Prostate gland (tissue), 2 donors: ENCODE results near the gene IKZF2. TPM values are rescaled to one million over a fixed set of nuclear protein-coding genes. Genes with fewer than 3 reads are reported as not detected.

ENCODE experiments used
- DNase-seq: peaks from one replicate; pipeline ENCODE4 v3.0.0-alpha.2; 2019; ENCODE audit warnings: low spot score
- H3K27ac ChIP-seq, 2 donors: fragments of 200-600 bp; sonication (generic); 2 replicates each; pipeline ENCODE4 v1.5.1; 2017 to 2019
- H3K27me3 ChIP-seq: fragments of 200-600 bp; sonication (generic); replicated peaks from 2 replicates; pipeline ENCODE4 v1.5.1; 2019; ENCODE audit not compliant: insufficient read depth
- H3K36me3 ChIP-seq, 2 donors: fragments of 200-600 bp; sonication (generic); 1 replicate in 1 of 2; 2 replicates in 1 of 2; pipeline versions ENCODE4 v1.5.1 to v1.8.1; 2017 to 2019
- H3K4me1 ChIP-seq: fragments of 200-600 bp; sonication (generic); replicated peaks from 2 replicates; pipeline ENCODE4 v1.5.1; 2019
- H3K4me3 ChIP-seq, 2 donors: fragments of 200-600 bp; sonication (generic); 2 replicates each; pipeline ENCODE4 v1.5.1; 2017 to 2019
- H3K9me3 ChIP-seq: fragments of 200-600 bp; sonication (generic); 2 replicates; pipeline ENCODE4 v1.5.1; 2017
- POLR2A ChIP-seq: fragments of 450-650 bp; IDR thresholded peaks from one replicate; pipeline ENCODE4 v1.6.1; 2016; ENCODE audit warnings: antibody characterized with exemption, mild to moderate bottlenecking
- POLR2AphosphoS5 ChIP-seq: sonication (generic); formaldehyde crosslinking; IDR thresholded peaks from one replicate; pipeline ENCODE4 v1.6.1; 2017; ENCODE audit warnings: antibody characterized with exemption
- WGBS: methylation state at CpG from one replicate; pipeline ENCODE4 v1.1.5; 2018; 5-methylcytosine and 5-hydroxymethylcytosine counted together
- intact Hi-C: fragments of 100-400 bp; cut with DNase I; formaldehyde crosslinking; loops from one replicate; pipeline ENCODE4 v1.14.2; 2022
- total RNA-seq, 2 donors: library from RNA; depleted of rRNA; stranded (reverse); fragments of >200 nt; gene quantifications; one replicate each; pipeline ENCODE4 v1.1.0, GENCODE V29; 2016
- TF ChIP-seq, protein P1 (sequence below), 4 experiments: fragments of 200-600 bp in 2 of 4; fragments of 450-650 bp in 2 of 4; sonication (generic) in 2 of 4; IDR thresholded peaks; 1 replicate in 3 of 4; 2 replicates in 1 of 4; pipeline ENCODE4 v1.5.1; 2016 to 2019; ENCODE audit warnings: antibody characterized with exemption in 4 of 4, mild to moderate bottlenecking in 2 of 4, moderate library complexity in 2 of 4

IKZF2 gene
- total RNA-seq, 2 donors from 2014 or later = 24.4 to 27.8 TPM

DNA sequence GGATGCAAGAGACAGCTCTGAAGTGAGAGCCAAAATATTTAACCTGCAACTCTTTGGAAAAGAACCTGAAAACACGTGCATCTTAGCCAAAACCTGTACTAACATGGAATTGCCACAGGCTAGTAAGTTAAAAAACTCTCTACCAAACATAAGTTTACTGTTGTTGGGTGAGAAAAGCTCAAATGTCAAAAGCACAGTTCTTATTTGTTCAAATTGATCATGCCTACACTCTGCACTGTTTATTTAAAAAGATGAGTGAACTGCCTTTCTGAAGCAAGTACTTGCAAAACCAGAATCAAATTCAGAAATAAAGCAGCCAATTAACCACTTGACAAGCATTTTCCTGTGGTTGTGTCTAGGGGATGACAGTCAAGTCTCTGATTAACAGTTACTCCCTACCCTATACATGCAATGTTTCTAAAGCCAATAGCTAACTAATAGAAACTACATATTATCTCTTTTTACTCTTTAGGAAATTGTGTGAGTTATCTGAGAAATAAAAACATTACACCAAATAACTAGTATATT, 5.6 kb downstream of the IKZF2 start:
- WGBS = 13% methylated on average over 1 of the region's 1 CpG
- H3K27me3 ChIP-seq = no peaks in the 10 kb centered on the region
- no peaks in the 10 kb centered on the region for H3K9me3 ChIP-seq
- no peak overlapping the region for H3K27ac ChIP-seq
- intact Hi-C loops = no loop called here
- no peaks in the 10 kb centered on the region for H3K36me3 ChIP-seq
- no peak for DNase-seq
- no peak for TF ChIP-seq POLR2AphosphoS5
- no peak for TF ChIP-seq POLR2A
- TF ChIP-seq, protein P1, sequence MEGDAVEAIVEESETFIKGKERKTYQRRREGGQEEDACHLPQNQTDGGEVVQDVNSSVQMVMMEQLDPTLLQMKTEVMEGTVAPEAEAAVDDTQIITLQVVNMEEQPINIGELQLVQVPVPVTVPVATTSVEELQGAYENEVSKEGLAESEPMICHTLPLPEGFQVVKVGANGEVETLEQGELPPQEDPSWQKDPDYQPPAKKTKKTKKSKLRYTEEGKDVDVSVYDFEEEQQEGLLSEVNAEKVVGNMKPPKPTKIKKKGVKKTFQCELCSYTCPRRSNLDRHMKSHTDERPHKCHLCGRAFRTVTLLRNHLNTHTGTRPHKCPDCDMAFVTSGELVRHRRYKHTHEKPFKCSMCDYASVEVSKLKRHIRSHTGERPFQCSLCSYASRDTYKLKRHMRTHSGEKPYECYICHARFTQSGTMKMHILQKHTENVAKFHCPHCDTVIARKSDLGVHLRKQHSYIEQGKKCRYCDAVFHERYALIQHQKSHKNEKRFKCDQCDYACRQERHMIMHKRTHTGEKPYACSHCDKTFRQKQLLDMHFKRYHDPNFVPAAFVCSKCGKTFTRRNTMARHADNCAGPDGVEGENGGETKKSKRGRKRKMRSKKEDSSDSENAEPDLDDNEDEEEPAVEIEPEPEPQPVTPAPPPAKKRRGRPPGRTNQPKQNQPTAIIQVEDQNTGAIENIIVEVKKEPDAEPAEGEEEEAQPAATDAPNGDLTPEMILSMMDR (IDR thresholded peaks at IDR 0.05) = no peak
- peaks cover 4% of the 10 kb centered on the region for H3K4me1 ChIP-seq
- no peak overlapping the region for H3K4me3 ChIP-seq

DNA sequence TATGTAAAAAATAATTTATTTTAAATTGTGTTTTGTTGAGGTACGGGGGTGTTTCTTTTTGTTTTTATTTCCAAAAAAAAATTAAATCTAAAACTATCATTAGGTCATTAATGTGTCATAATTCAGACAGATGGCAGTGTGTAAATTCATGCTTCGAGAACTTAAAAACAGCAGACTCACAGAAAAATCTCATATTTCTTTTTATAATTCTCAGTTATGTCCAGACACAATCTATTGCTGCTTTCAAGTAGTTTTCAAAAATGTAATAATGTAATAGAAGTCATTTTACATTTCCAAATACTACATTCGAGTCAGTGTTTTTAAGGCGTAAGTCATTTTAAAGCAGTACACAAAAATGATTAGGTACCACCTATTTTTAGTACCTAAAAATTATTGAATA, 14.3 kb downstream of the IKZF2 start:
- TF ChIP-seq POLR2AphosphoS5 (no peak), POLR2A (no peak)
- TF ChIP-seq, protein P1 (IDR thresholded peaks at IDR 0.05) = no peak
- Histone ChIP-seq H3K4me3 (no peak overlapping the region), H3K9me3 (no peaks in the 10 kb centered on the region), H3K27ac (no peak overlapping the region), H3K4me1 (no peaks in the 10 kb centered on the region), H3K27me3 (no peaks in the 10 kb centered on the region), H3K36me3 (no peaks in the 10 kb centered on the region)
- WGBS = 91% methylated on average over 4 of the region's 4 CpGs
- intact Hi-C loops = no loop called here
- no peak for DNase-seq

DNA sequence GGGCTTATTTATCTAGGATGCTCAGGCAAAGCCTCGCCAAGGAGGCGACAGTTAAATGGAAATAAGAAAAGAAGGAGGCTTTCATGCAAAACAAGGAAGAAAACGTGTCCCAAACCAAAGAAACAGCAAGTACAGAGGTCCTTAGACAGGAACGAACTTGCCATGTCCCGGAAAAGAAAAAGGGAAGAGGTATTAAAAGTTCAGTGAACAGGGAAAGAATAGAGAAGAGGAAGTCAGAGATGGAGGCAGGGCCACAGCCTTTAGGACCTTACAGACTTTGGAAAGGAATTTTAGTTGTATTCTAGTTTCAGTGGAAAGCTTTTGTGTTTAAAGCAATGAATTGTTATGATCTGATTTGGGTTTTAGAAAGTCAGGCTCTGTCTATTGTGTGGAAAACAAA, 22.1 kb downstream of the IKZF2 start:
- TF ChIP-seq, protein P1 (IDR thresholded peaks at IDR 0.05) = no peak
- TF ChIP-seq POLR2AphosphoS5 = no peak
- no peak for TF ChIP-seq POLR2A
- DNase-seq = no peak

DNA sequence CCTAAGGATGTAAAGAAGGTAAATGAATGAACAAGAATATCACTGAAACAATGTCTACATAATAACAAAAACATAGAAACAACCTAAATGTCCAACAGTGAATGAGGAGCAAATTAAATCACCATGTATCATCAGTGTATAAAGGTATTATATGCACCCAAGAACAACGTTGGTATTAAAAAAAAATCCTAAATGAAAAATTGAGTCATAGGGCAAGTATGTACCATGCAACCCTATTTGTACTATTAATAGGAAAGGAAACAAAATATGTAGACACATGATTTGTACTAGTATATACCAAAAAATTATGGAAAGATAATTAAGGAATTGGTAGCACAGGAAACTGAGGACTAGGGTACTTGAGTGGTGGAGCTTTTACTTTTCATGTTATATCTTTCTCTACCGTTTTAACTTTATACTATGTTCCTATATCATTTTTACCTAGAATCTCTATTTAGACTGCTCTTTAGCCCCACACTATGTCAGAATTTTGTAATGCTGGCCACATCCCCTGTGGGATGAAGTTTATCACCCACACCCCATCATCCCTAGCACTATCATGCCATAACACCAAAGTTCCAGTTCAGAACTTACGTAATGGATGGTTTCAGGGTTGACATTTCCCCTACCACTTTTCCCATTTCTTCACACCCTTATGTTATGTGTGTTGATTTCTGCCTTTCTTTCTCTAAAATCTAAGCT, 25.6 kb downstream of the IKZF2 start:
- no peaks in the 10 kb centered on the region for H3K9me3 ChIP-seq
- no peaks in the 10 kb centered on the region for H3K27me3 ChIP-seq
- WGBS = 83% methylated on average over 3 of the region's 3 CpGs
- intact Hi-C loops = no loop called here
- no peak overlapping the region for H3K4me3 ChIP-seq
- H3K27ac ChIP-seq = no peak overlapping the region
- no peaks in the 10 kb centered on the region for H3K36me3 ChIP-seq
- no peaks in the 10 kb centered on the region for H3K4me1 ChIP-seq
- DNase-seq = no peak
- no peak for TF ChIP-seq POLR2AphosphoS5
- TF ChIP-seq, protein P1 (IDR thresholded peaks at IDR 0.05) = no peak
- no peak for TF ChIP-seq POLR2A

More for the DNA sequence above, 22.1 kb downstream of the IKZF2 start:
- no peaks in the 10 kb centered on the region for H3K9me3 ChIP-seq
- 46% methylated on average over 5 of the region's 5 CpGs for WGBS
- no peak overlapping the region for H3K4me3 ChIP-seq
- intact Hi-C loops = no loop called here
- peak overlapping the region in 1 of 2 donors; percentile 4 for H3K27ac ChIP-seq
- no peaks in the 10 kb centered on the region for H3K27me3 ChIP-seq
- no peaks in the 10 kb centered on the region for H3K36me3 ChIP-seq
- no peaks in the 10 kb centered on the region for H3K4me1 ChIP-seq

DNA sequence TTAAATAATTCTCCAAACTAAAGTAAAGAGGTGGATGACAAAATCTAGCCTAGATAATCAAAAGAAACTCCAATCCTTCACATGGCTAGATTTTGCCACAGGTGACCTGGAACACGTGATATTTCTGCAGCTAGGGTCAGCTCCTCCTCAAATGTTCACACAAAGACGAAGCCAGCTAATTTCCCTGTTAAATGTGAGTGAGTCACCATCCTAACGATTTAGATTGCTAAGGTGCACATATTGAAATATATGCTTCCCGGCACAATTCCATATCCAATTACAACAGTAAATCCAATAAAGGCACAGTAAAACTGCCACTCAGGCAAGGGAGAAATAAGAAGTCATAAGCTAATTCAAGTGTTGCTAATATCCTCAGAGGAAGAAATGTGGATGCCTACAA, 28.7 kb downstream of the IKZF2 start:
- no peaks in the 10 kb centered on the region for H3K27me3 ChIP-seq
- intact Hi-C loops = no loop called here
- 42% methylated on average over 4 of the region's 4 CpGs for WGBS
- no peak overlapping the region for H3K27ac ChIP-seq
- DNase-seq = no peak
- H3K9me3 ChIP-seq = no peaks in the 10 kb centered on the region
- no peaks in the 10 kb centered on the region for H3K4me1 ChIP-seq
- TF ChIP-seq POLR2A (no peak), POLR2AphosphoS5 (no peak)
- TF ChIP-seq, protein P1 (IDR thresholded peaks at IDR 0.05) = no peak
- H3K4me3 ChIP-seq = no peak overlapping the region
- no peaks in the 10 kb centered on the region for H3K36me3 ChIP-seq
